HT1080 (cell line): ENCODE data around the gene DHX32. TPM values are rescaled to one million over a fixed set of nuclear protein-coding genes. Genes with fewer than 3 reads are reported as not detected.
A peak's percentile ranks its signal among the peaks of the same experiment; 100 is the strongest.

Experiments used
- DNase-seq: peaks from one replicate; pipeline ENCODE4 v3.0.0-alpha.2; 2015; ENCODE audit warnings: low read depth
- small RNA-seq: library from RNA; depleted of rRNA; stranded (forward); fragments of <200 nt; gene quantifications from one replicate; pipeline ENCODE3, GENCODE V24; 2014
- total RNA-seq: library from RNA; depleted of rRNA; stranded (reverse); fragments of >200 nt; shearing (Covaris generic); gene quantifications from 2 replicates; pipeline ENCODE4 v1.2.3, GENCODE V29; 2014; rRNA removed

Gene DHX32
- total RNA-seq, 1 experiment from 2014 or later, result 32.7 TPM

- no peak for DNase-seq
These were observed 68.9 kb downstream of the DHX32 start for GRCh38 chr10:125812128-125812750.

- no peak for DNase-seq
These were observed 69.8 kb downstream of the DHX32 start for GRCh38 chr10:125811251-125811650.

GRCh38 chr10:125808047-125808446 is 73.0 kb downstream of the DHX32 start:
- no peak for DNase-seq

GRCh38 chr10:125802739-125803138 is 78.4 kb downstream of the DHX32 start:
- DNase-seq, result no peak

- DNase-seq, result no peak
These were observed 79.0 kb downstream of the DHX32 start for GRCh38 chr10:125802131-125802530.

- no peak for DNase-seq
These were observed 79.5 kb downstream of the DHX32 start for GRCh38 chr10:125801574-125801973.

- DNase-seq, result no peak
These were observed 81.5 kb downstream of the DHX32 start for GRCh38 chr10:125799451-125800182.

GRCh38 chr10:125797994-125798662 is 83.0 kb downstream of the DHX32 start:
- no peak for DNase-seq

GRCh38 chr10:125797424-125797823 is 83.7 kb downstream of the DHX32 start:
- DNase-seq, result no peak

- DNase-seq, result no peak
These were observed 85.4 kb downstream of the DHX32 start for GRCh38 chr10:125795637-125796190.

GRCh38 chr10:125795128-125795527 is 86.0 kb downstream of the DHX32 start:
- no peak for DNase-seq

GRCh38 chr10:125792342-125793300 is 88.5 kb downstream of the DHX32 start:
- DNase-seq, result no peak

- peak; percentile 9 for DNase-seq
These were observed 92.7 kb downstream of the DHX32 start for GRCh38 chr10:125788156-125789034.

Small RNAs within 50 kb of the gene (small RNA-seq; reads per million reads assigned to genes)
- gene MIR4484 (not detected), gene RF00017 (not detected), gene RNU2-42P (not detected)

Other genes starting within 250 kb of the DHX32 start
- 0.27 TPM in 1 of 2 replicates, not detected in the other for gene TEX36, start 198.1 kb downstream of the DHX32 start, total RNA-seq
- gene EDRF1, start 161.6 kb downstream of the DHX32 start, total RNA-seq, result 31.8 and 32.9 TPM in 2 replicates
- not detected in 2 replicates for gene MMP21, start 105.5 kb downstream of the DHX32 start, total RNA-seq
- gene UROS, start 58.0 kb downstream of the DHX32 start, total RNA-seq, result 81.3 and 84.4 TPM in 2 replicates
- gene BCCIP, start 57.7 kb downstream of the DHX32 start, total RNA-seq, result 91.3 and 104 TPM in 2 replicates
- gene FANK1, start 15.3 kb upstream of the DHX32 start, total RNA-seq, result 0.42 TPM in 1 of 2 replicates, not detected in the other